HG03045 (cell line): Measurements from ENCODE around the gene SETBP1.

ENCODE experiments used
- ATAC-seq: cut with Tn5 transposase; IDR thresholded peaks from one replicate; pipeline ENCODE4 v1.9.1; 2021; ENCODE audit warnings: mild to moderate bottlenecking, moderate library complexity; ENCODE audit not compliant: unreplicated experiment

The SETBP1 gene

DNA sequence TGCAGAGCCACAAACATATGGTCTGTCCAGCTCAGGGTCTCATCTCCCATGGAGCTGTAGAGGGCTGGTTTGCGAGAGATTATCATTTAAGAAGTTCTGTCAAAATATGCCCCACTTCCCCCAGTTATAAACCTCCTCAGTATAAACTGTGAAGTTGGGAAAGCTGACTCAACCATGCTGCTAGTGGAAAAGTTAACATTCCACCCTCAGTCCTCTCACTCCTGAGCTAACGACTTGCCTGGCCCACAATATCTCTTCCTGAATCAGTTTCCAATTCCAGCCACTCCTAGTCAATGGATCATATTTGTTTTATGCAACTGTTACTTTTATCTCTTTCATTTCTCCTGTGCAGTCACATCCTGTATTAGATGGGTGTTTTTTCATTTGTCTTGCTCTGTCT lies 326.2 kb downstream of the SETBP1 start:
- ATAC-seq = no peak

DNA sequence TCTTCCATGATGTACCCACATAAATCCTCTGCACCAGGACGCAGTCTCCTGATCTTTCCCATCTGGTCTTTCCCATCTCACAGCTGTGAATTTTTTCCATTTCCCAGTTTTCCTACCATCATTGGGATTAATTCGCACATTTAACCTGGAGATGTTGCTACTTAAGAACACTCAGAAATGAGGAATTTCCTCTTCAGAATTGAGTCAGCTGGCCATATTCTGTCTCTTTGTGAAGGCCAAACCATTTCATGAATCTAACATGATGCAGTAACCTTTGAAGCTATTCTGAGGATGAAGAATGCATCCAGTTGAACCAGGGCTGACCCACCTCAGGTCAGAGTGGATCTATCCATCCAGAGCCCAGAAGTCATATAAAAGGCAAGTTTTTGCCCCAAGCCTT lies 326.8 kb downstream of the SETBP1 start:
- no peak for ATAC-seq

GRCh38 chr18:45008694-45009413 lies 328.2 kb downstream of the SETBP1 start:
- no peak for ATAC-seq

DNA sequence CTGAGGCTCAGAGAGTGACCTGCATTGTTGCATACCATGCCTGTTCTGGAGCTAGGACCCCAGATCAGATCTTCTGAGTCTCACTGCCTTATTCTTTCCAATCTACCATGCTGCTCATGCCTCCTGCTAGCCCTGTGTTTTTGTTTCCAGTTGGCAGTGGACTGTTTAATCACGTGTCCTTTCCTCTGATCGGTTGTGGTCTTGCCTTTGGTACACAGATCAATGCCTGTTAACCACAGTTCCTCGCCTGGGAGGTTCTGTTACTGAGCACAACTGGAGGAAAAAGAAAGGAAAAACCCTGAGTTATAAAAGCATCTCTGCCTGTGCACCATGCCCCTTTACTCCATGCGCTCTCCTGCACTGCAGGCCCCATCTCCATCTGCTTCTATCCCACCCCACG lies 329.1 kb downstream of the SETBP1 start:
- ATAC-seq = no peak

DNA sequence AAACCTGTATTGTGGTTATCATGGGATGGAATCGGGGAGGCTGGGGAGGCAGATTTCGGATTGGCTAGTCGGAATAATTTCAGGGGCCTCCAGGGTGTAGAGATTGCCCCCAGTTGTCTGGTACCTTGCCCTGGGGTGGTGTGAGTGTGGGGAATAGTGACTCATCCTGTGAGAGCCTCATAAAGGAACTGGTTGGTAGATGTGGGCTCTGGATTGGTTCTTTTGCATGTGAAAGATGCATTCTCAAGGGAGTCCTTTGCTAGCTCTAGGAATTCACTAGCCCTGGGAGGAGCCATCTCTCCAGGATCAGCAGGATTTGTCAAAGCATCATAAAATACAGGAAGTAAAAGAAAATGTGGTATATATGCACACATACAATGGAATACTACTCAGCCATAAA lies 331.6 kb downstream of the SETBP1 start:
- ATAC-seq = no peak

- ATAC-seq = no peak
These were observed 333.4 kb downstream of the SETBP1 start for GRCh38 chr18:45014047-45014501.

DNA sequence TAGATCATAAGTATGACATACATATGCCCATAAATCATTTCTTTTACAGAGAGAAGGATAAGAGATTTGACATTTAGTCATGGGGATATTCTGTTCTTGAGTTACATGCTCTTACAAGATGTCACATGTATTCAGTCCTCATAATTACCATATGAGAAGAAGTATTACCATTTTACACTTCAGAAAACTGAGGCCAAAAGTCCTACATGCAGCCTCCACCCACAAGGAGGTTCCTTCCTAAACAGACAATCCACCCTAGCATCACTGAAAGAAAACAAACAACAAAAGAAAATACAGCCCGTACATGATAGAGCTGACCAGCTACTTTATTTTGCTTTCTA lies 335.1 kb downstream of the SETBP1 start:
- ATAC-seq = no peak

- no peak for ATAC-seq
These were observed 338.8 kb downstream of the SETBP1 start for GRCh38 chr18:45019469-45019868.

GRCh38 chr18:45023519-45023918 lies 342.8 kb downstream of the SETBP1 start:
- no peak for ATAC-seq

DNA sequence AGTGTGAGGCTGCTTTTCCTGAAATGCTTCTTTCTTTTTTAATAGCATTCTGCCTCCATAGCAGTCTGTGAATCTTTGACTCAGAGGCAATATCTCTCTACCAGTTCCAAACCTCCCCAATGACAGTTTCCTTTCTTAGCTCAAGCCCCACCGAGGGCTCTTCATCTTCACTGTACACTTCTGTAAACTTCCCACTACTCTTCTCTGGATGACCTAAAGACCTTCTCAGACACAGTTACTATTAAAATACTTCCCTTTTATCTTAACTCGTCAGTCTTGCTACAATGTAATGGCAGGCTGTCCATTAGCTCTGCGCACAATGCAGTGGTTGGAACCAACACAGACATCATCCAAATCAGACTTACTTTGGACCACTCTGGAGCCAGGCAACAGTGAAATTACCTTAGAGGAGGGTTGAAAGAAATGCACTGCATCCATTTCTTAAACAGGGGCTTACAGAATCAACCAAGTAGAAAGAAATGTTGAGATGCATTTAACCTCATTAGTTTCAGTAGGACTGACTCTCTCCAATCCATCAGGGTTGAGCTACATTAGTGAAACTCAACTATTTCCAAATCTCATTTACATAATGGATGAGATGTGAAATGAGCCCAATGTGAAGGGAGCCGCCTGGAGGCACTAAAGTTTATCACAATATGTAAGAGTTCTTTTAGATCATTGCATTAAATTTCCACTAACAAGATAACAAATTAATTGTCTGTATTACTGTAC lies 343.8 kb downstream of the SETBP1 start:
- ATAC-seq = no peak

GRCh38 chr18:45025089-45025450 lies 344.4 kb downstream of the SETBP1 start:
- ATAC-seq = no peak

- ATAC-seq = no peak
These were observed 345.5 kb downstream of the SETBP1 start for GRCh38 chr18:45026162-45026561.

GRCh38 chr18:45034179-45034578 lies 353.5 kb downstream of the SETBP1 start:
- no peak for ATAC-seq

DNA sequence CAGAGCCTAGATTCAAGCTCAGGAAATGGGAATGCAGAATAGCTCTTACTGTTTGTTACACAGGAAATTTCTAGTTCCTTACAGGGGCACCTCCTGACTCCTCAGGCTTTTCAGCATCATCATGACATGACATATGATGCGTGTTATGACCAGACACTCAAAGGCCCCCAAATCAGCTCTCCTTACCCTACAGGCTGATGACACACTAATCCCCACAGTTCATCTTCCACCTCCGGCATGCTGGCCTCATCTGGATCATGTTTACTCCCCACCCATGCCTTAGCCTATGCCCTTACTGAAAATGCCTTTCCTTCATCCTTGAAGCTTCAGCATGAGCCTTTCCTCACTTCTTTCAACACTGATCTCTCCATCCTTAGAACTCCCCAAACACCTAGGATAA lies 356.9 kb downstream of the SETBP1 start:
- no peak for ATAC-seq

DNA sequence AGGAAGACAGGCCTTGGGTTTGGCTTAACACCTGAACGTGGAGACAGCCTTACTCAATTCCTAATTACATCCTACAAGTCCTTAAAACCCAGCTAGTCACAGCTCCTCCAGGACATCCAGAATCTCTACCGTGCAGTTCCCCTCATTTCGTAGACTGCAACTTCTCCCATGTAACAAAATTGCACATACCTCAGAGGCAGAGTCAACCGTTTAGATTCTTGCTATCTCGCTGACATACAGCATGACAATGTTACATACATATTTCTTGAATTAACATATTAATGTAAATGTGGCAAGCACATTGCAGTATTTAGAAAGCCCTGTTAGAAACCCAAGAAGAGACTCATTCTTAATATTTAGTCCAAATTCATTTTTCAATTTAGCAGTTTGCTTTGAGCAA lies 358.7 kb downstream of the SETBP1 start:
- ATAC-seq = no peak

DNA sequence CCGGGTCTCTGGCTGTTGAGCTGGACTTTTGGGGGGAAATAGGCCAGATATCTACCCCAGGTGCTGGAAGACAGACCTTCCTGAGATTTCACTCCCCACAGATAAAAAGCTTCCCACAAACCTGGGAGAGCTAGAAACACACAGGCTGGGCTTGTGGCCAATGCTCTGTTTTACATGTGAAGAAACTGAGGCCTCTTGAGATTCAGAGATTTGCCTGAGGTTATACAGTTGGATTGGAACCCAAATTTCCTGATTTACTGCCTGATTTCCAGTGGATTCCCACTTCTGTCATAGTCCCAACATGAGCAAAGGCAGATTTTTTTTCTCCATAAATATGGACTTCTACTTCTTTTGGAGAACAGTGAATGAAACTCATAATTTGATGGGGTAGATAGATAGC lies 360.2 kb downstream of the SETBP1 start:
- no peak for ATAC-seq

DNA sequence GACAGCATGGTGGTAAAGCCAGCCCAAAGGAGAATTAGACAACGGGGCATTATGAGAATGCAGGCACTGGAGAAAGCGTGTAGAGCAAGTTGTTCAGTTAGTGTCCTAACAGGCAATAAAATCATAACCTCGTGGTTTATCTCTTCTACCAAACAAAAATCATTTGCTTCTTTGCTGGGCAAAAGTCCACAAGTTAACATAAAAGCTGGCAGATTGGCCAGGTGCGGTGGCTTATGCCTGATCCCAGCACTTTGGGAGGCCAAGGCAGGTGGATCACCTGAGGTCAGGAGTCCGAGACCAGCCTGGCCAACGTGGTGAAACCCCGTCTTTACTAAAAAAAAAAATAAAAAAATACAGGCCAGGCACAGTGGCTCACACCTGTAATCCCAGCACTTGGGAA lies 364.1 kb downstream of the SETBP1 start:
- no peak for ATAC-seq

DNA sequence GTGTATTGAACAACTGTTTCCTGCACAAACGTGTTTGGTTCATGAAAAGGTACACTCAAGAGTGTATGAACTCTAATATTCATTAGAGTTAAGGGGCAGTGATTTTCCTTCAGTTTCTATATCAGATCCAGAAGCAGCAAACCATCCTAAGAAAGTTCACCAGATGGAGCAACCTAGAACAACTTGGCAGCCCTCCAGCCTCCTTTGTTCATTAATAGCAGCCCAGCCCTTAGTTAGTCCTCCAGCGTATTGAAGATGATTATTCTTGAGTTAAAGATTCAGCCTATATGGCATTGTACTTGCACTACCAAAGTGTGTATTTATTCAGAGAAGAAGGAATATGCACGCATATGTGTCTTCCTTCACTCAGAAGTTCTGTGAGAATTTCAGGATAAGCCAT lies 365.5 kb downstream of the SETBP1 start:
- no peak for ATAC-seq

- ATAC-seq = no peak
These were observed 366.3 kb downstream of the SETBP1 start for GRCh38 chr18:45046961-45047360.

DNA sequence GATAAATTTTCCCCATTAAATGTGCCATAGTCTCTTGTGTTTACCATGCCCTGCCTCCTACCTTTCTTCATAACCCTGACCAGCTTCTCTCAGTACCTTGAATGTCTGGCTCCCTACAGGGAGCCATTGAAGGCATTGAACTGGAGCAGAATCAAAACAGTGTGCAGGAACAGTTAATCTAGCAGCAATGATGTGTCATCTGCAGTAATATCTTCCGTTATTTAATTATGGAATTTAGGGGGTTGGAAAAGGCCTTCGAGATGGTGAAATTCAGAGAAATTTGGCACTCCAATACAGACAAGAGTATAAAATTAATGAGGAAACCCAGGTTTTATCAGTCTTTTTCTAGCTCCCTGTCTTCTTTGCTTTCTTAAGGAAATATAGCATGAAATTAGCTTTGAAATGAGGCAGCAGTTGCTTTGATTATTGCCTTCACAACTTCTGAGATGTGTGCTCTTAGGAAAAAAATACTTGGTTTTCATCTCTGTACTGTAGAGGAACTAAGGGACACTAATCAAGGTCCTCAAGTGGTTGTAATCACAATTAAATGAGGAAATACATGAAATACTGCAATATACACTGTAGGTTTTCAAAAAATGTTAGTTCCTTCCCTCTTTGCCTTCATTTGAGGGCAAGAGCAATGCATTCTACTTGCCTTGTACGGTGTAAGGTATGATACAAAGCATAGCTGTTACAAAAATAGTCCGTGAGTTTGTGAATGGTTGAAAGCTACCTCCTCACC lies 369.1 kb downstream of the SETBP1 start:
- ATAC-seq = no peak

- no peak for ATAC-seq
These were observed 370.3 kb downstream of the SETBP1 start for GRCh38 chr18:45050712-45051601.
